ENCODE measurements around the gene CASKIN1.
A peak's percentile ranks its signal among the peaks of the same experiment; 100 is the strongest.
"Not testable (repeated sequence)": the region's sequence is repeated elsewhere in the genome, so short reads cannot be mapped to it uniquely, and the experiment has no call there.

Gene CASKIN1

GRCh38 chr16:2155091-2155950 is 41.1 kb downstream of the CASKIN1 start, which contains the start of gene TRAF7:
Gene TRAF7 (plus strand): TSS chr16:2155782. CDS start chr16:2163921, 8,139 bp downstream.
- DNase-seq (ENCODE audit: low spot score): peak; percentile 100

DNA sequence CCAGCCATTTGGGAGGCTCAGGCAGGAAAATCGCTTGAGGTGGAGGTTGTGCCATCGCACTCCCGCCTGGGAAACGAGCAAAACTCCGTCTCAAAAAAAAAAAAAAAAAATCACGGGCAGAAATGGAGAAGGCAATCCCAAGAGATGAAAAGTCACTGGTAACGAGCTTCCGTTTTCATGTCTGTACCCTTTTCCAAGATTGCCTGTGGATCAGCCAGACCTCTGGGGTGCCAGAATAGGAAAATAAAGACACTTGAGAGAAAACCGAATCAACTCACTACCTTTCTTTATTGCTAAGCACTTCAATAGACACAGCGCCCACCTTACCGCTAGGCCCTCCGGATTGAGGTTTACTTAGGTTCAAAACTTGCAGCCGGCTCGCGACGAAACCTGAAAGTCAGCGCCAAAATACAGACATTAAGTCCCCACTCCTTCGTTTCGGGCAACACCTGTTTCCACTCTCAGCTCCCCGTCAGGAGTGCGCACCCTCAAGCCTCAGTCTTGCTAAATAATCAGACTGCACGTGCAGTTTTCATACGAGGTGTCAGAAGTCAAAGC is 41.8 kb downstream of the CASKIN1 start:
- DNase-seq (ENCODE audit: low spot score): no peak

GRCh38 chr16:2152695-2153506 is 43.5 kb downstream of the CASKIN1 start:
- no peak for DNase-seq (ENCODE audit: low spot score)

- DNase-seq (ENCODE audit: low spot score): no peak
Observed at GRCh38 chr16:2151188-2152091, 45.0 kb downstream of the CASKIN1 start.

GRCh38 chr16:2150418-2151187 is 45.8 kb downstream of the CASKIN1 start:
- DNase-seq (ENCODE audit: low spot score): no peak

- DNase-seq (ENCODE audit: low spot score): no peak
Observed at GRCh38 chr16:2149630-2150417, 46.6 kb downstream of the CASKIN1 start.

DNA sequence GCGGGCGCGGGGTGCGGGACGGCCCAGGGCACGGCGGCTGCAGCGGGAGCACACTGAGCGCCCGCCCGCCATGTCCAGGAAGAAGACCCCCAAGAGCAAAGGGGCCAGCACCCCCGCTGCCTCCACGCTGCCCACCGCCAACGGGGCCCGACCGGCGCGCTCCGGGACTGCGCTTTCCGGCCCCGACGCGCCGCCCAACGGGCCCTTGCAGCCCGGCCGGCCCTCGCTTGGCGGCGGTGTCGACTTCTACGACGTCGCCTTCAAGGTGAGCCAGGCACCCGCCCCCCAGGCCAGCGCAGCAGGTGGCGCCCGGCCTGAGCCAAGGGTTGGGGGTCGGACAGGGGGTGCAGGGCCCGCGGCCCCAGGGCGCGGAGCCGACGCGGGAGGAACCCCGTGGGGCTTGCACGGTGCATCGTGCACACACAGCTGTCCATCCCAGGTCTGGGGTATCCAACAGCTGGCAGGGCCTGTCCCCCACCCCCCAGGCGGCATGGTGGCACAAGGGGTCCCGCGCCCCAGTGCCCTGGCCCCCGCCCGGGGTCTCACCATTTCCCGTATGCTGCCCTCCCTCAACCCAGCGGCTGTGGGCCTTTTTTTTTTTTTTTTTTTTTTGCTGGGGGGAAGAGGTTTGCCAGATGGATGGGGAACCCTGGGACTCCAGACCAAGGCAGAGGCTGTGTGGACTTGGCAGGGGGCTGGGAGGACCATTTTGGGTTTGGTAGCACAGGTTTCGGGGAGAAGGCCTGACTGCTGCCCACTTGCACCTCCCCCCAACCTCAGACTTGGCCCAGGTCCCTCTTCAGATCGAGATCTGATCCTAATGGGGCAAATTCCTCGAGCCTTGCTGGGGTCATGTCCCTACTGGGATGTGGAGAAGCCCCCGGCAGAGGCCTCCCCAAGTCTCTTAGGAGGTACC is 47.4 kb downstream of the CASKIN1 start:
- DNase-seq (ENCODE audit: low spot score): no peak

GRCh38 chr16:2147981-2148671 is 48.3 kb downstream of the CASKIN1 start, which contains the start of gene RAB26:
Gene RAB26 (plus strand): TSS chr16:2148625. CDS start chr16:2148784, 159 bp downstream.
- DNase-seq (ENCODE audit: low spot score): no peak

GRCh38 chr16:2147378-2147777 is 49.0 kb downstream of the CASKIN1 start:
- DNase-seq (ENCODE audit: low spot score): no peak

- DNase-seq (ENCODE audit: low spot score): no peak
Observed at GRCh38 chr16:2145843-2146242, 50.6 kb downstream of the CASKIN1 start.

DNA sequence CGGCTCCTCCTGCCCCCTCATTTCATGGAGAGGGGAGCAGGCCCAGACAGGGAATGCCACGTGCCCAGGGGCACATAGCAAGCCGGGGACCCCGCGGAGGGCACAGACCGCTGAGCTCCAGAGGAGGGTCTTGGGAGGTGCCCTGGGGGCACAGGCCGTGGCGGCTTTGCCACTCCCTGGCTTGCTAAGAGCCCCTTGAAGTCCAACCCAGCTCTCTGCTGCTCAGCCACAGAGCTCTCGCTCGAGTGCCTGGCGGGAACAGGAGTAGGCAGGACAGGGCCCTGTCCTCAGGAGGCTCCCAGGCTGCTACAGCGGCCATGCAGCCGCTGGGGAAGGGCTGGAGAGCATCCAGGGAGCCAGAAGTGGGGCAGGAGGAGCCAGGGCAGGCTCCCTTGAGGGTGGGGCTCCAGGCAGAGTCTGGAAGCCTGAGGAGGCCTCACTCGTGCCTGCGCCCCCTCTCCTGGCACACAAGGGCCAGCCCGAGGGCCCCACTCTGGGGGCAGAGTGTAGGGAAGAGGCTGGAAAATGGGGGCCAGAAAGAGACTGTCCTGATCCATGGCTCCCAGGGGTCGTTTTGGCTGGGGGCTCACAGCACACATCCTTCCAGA is 52.4 kb downstream of the CASKIN1 start:
- DNase-seq (ENCODE audit: low spot score): no peak

- DNase-seq (ENCODE audit: low spot score): no peak
Observed at GRCh38 chr16:2142942-2143877, 53.2 kb downstream of the CASKIN1 start.

DNA sequence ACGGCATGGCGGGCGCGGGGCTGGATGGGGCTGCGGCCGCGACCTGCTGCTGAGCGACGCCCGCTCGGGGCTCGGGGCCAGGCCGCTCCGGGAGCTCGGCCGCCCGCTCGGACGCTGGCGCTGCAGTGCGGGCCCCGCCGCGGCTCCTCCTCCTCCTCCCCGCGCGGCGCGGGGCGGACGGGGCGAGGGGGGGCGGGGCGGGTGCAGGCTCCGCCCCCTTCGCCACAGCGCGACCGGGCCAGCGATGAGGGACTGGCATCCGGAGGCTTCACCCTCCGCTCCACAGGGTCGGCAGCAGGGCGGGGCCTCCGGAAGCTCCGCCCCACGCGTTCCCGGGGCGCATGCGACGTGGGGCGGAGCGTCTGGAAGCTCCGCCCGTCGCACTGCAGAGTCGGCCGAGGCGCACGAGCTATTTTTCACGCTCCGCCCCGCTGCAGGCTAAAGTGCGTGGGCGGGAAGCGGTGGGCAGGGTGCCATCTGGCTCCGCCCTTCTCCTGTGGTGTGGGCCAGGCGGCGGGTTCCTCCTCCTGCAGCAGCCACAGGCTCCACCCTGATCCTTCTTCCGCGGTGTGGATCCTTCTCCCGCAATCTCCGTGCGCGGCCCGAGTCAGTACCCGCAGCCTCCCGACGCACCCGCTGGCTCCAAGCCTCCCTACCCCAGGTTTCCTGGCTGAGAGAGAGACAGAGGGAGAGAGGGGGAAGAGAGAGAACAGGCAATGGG is 60.5 kb downstream of the CASKIN1 start, which contains the start of gene PKD1:
TSS of gene PKD1 (minus strand) at position 129 of the 721 bp plus-strand sequence. CDS start 209 bp downstream, outside the sequence.
- DNase-seq (ENCODE audit: low spot score): peak; percentile 81

DNA sequence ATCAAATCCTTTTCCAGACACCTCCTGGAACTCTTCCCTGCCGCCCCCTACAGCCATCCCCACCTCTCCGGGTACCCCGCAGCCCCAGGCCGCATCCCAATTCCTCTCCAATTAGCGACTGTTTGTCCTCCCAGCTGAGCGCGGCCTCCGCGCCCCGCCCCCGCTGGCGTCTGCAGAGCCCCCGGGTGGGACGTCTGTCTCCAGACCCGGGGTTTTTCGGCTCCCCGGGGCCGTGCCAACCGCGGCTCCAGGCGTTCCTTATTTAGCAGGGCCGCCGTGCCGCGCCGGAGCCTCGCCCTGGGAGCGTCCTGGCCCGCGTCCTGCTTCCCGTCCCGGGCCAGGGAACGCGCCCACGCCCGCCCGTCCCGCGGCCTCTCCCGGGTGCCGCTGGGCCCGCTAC is 61.3 kb downstream of the CASKIN1 start:
- not testable (repeated sequence) for DNase-seq (ENCODE audit: low spot score)

GRCh38 chr16:2133797-2134196 is 62.6 kb downstream of the CASKIN1 start:
- not testable (repeated sequence) for DNase-seq (ENCODE audit: low spot score)

Data from pons (tissue), 1 donor.